HepG2 (cell line): ENCODE data around the gene KISS1. TPM values are rescaled to one million over a fixed set of nuclear protein-coding genes. Genes with fewer than 3 reads are reported as not detected.
A peak's percentile ranks its signal among the peaks of the same experiment; 100 is the strongest.

Experiments used
- ARNT2 ChIP-seq: sonication (generic); formaldehyde crosslinking; IDR thresholded peaks from 2 replicates; pipeline ENCODE4 v1.8.0; 2022; ENCODE audit warnings: mild to moderate bottlenecking, low read depth, missing genetic modification reagents, moderate library complexity
- ATF5 ChIP-seq: sonication (generic); formaldehyde crosslinking; IDR thresholded peaks from 2 replicates; pipeline ENCODE4 v1.4.0; 2020; ENCODE audit warnings: mild to moderate bottlenecking, low read depth, missing genetic modification reagents
- CC2D1A ChIP-seq: sonication (generic); formaldehyde crosslinking; IDR thresholded peaks from 2 replicates; pipeline ENCODE4 v1.8.1; 2023; ENCODE audit warnings: mild to moderate bottlenecking, missing genetic modification reagents
- GATAD2A ChIP-seq: IDR thresholded peaks from 2 replicates; pipeline ENCODE4 v1.6.1; 2016
- GMEB1 ChIP-seq: sonication (generic); formaldehyde crosslinking; IDR thresholded peaks from 2 replicates; pipeline ENCODE4 v1.5.1; 2020; ENCODE audit warnings: missing genetic modification reagents, mild to moderate bottlenecking, borderline replicate concordance
- HOXA5 ChIP-seq: sonication (generic); formaldehyde crosslinking; IDR thresholded peaks from 2 replicates; pipeline ENCODE4 v1.4.0; 2020; ENCODE audit warnings: missing genetic modification reagents
- JUN ChIP-seq: sonication (generic); formaldehyde crosslinking; IDR thresholded peaks from 2 replicates; pipeline ENCODE4 v1.4.0; 2020; ENCODE audit warnings: mild to moderate bottlenecking, missing genetic modification reagents
- MED1 ChIP-seq: sonication (generic); formaldehyde crosslinking; IDR thresholded peaks from 2 replicates; pipeline ENCODE4 v1.4.0; 2020; ENCODE audit warnings: missing genetic modification reagents
- MLLT10 ChIP-seq: sonication (generic); formaldehyde crosslinking; IDR thresholded peaks from 2 replicates; pipeline ENCODE4 v1.4.0; 2020; ENCODE audit warnings: missing genetic modification reagents
- RBAK ChIP-seq: sonication (generic); formaldehyde crosslinking; IDR thresholded peaks from 2 replicates; pipeline ENCODE4 v1.5.1; 2020; ENCODE audit warnings: mild to moderate bottlenecking, missing genetic modification reagents
- RBFOX2 ChIP-seq: fragments of 200-400 bp; formaldehyde crosslinking; IDR thresholded peaks from 2 replicates; pipeline ENCODE4 v1.6.1; 2017; ENCODE audit warnings: low read depth, mild to moderate bottlenecking, low read length
- RFX1 ChIP-seq: fragments of 450-650 bp; IDR thresholded peaks from 2 replicates; pipeline ENCODE4 v1.6.1; 2017
- RXRA ChIP-seq: sonication (generic); formaldehyde crosslinking; IDR thresholded peaks from 2 replicates; pipeline ENCODE4 v1.5.1; 2020; ENCODE audit warnings: missing genetic modification reagents
- TBX2 ChIP-seq: sonication (generic); formaldehyde crosslinking; IDR thresholded peaks from 2 replicates; pipeline ENCODE4 v1.5.0; 2020; ENCODE audit warnings: missing genetic modification reagents, mild to moderate bottlenecking, borderline replicate concordance
- UBTF ChIP-seq: sonication (generic); formaldehyde crosslinking; IDR thresholded peaks from 2 replicates; pipeline ENCODE4 v1.4.0; 2020; ENCODE audit warnings: mild to moderate bottlenecking, missing genetic modification reagents
- YY1 ChIP-seq: IDR thresholded peaks from 2 replicates; pipeline ENCODE4 v1.6.1; 2011; ENCODE audit warnings: low read length, low read depth, moderate library complexity, mild to moderate bottlenecking; ENCODE audit not compliant: insufficient read depth, insufficient replicate concordance
- ZNF274 ChIP-seq: sonication (generic); formaldehyde crosslinking; IDR thresholded peaks from 2 replicates; pipeline ENCODE4 v1.5.1; 2020; ENCODE audit warnings: mild to moderate bottlenecking, missing genetic modification reagents
- ZNF687 ChIP-seq: sonication (generic); formaldehyde crosslinking; IDR thresholded peaks from 2 replicates; pipeline ENCODE4 v1.5.1; 2020; ENCODE audit warnings: mild to moderate bottlenecking, missing genetic modification reagents, moderate library complexity
- ZNF710 ChIP-seq: sonication (generic); formaldehyde crosslinking; IDR thresholded peaks from 2 replicates; pipeline ENCODE4 v1.5.0; 2020; ENCODE audit warnings: mild to moderate bottlenecking, missing genetic modification reagents, borderline replicate concordance
- ZNF768 ChIP-seq: sonication (generic); formaldehyde crosslinking; IDR thresholded peaks from 2 replicates; pipeline ENCODE4 v1.4.0; 2020; ENCODE audit warnings: missing genetic modification reagents
- polyA plus RNA-seq, 8 experiments: library from polyadenylated mRNA; depleted of rRNA in 3 of 8; stranded (reverse) in 7 of 8; unstranded in 1 of 8; fragments of >200 nt; fragmentation: Illumina TruSeq in 4 of 8; extraction: Trizol in 4 of 8; gene quantifications; 2 replicates each; pipeline versions ENCODE4 v1.2.1 to v1.2.3, GENCODE V29; 2011 to 2016; ENCODE audit warnings: low read depth in 4 of 8, missing spikeins in 1 of 8, mixed read lengths in 1 of 8; ENCODE audit not compliant: insufficient read depth in 1 of 8
- total RNA-seq, 5 experiments: library from RNA; depleted of rRNA; stranded (reverse); fragments of >200 nt; fragmentation: Illumina TruSeq; extraction: Trizol; gene quantifications; 2 replicates each; pipeline ENCODE4 v1.2.3, GENCODE V29; 2016; ENCODE audit warnings: low read depth in 1 of 5

The KISS1 gene
- total and polyA plus RNA-seq, 2 of the 13 experiments (the other 11 are each of a cell fraction or from before 2014, with no cell fraction given) = 0.24 to 0.80 TPM

- no peak for TF ChIP-seq ZNF687 (CRISPR knock-in tag)
- TF ChIP-seq ZNF768 = no peak
- no peak for TF ChIP-seq MED1 (CRISPR knock-in tag)
- no peak for TF ChIP-seq ZNF274 (CRISPR knock-in tag)
- TF ChIP-seq ATF5 = no peak
- no peak for TF ChIP-seq RXRA (CRISPR knock-in tag)
- TF ChIP-seq ARNT2 (CRISPR knock-in tag) = no peak
- TF ChIP-seq ZNF710 (CRISPR knock-in tag) = peak; percentile 20; the same call in 1 of the 2 replicates
- no peak for TF ChIP-seq YY1
- no peak for TF ChIP-seq JUN (CRISPR knock-in tag)
- no peak for TF ChIP-seq UBTF (CRISPR knock-in tag)
- TF ChIP-seq RBFOX2 = no peak
- TF ChIP-seq GATAD2A = no peak
- TF ChIP-seq CC2D1A (CRISPR knock-in tag) = no peak
- no peak for TF ChIP-seq MLLT10 (CRISPR knock-in tag)
- TF ChIP-seq TBX2 = no peak
- no peak for TF ChIP-seq GMEB1 (CRISPR knock-in tag)
- no peak for TF ChIP-seq RBAK (CRISPR knock-in tag)
- TF ChIP-seq RFX1 = no peak
- no peak for TF ChIP-seq HOXA5 (CRISPR knock-in tag)
These were observed 16.2 kb downstream of the KISS1 start (continued) for GRCh38 chr1:204180133-204180532.
